ENCODE measurements around the gene ATG7. TPM values are rescaled to one million over a fixed set of nuclear protein-coding genes. Genes with fewer than 3 reads are reported as not detected.

The ATG7 gene
- polyA plus RNA-seq, 2 of the 4 experiments (the other 2 are of a cell fraction): 27.2 to 41.2 TPM

DNA sequence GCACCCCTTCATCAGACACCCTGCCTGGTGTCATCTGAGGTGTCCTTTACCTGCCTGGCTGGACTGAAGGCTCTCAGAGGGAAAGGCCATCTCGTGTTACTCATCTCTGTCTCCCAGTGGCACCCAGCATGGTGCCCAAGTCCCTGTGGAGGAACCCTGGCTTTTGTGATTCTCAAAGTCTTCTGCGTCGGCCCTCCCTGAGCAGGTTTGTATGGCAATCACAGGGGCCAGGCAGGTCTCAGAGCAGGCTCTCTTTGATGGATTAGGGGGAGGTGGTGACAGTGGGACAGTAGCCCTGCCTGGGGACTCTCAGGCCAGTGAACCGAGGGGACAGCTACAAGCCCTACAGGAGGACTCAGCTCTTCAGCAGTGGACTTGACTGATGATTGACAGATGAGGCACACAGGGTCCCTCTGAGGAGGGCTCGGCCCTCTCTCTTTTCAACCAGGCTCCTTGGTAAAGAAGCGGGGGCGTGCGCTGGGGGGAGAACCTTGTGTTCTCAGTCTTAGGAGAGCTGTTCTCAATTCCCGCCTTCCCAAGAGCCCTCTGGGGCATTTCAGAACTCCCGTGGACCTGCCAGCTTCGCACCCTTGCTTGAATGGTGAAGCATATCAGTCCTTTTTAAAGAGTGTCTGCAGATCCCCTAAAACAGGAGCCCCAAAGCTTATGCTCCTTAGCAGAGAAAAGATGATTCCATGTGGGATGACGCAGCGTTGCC, 263.2 kb downstream of the ATG7 start:
- TF ChIP-seq TFCP2L1 (CRISPR knock-in tag; IDR thresholded peaks at IDR 0.05) (no peak), FOXS1 (CRISPR knock-in tag; IDR thresholded peaks at IDR 0.05) (no peak), NPAS2 (CRISPR knock-in tag; IDR thresholded peaks at IDR 0.05; ENCODE audit: borderline replicate concordance) (no peak), FOSL2 (IDR thresholded peaks at IDR 0.05) (no peak), FOSL2 (CRISPR knock-in tag; IDR thresholded peaks at IDR 0.05) (no peak), BHLHE40 (IDR thresholded peaks at IDR 0.05; ENCODE audit: low read depth, low read length) (no peak), POLR2A (IDR thresholded peaks at IDR 0.05; ENCODE audit: low read length) (no peak), RFX5 (IDR thresholded peaks at IDR 0.05) (no peak)
- FAIRE-seq (no peak), ATAC-seq (no peak), DNase-seq (ENCODE audit: low read depth in 1 of 2, low spot score in 1 of 2) (no peak)
- 94% methylated on average over 11 of the region's 13 CpGs for WGBS (ENCODE audit: missing lambda C conversion rate)
- H3K4me1 ChIP-seq: 0 out of 3 replicates have a peak, but pooled peaks cover under 1% of the 10 kb centered on the region
- no peaks in the 10 kb centered on the region for H3K9me3 ChIP-seq
- ChIA-PET CTCF (interaction anchor here (1.4 to 1.5 kb wide), 2 partner anchors 16 to 37 kb away, joined by 3 read pairs; no protein-coding TSS in a partner anchor), POLR2A (no interaction called here)
- H3K4me3 ChIP-seq: no peak overlapping the region
- H3K4me2 ChIP-seq: no peak overlapping the region
- no peak overlapping the region for H3K27ac ChIP-seq

DNA sequence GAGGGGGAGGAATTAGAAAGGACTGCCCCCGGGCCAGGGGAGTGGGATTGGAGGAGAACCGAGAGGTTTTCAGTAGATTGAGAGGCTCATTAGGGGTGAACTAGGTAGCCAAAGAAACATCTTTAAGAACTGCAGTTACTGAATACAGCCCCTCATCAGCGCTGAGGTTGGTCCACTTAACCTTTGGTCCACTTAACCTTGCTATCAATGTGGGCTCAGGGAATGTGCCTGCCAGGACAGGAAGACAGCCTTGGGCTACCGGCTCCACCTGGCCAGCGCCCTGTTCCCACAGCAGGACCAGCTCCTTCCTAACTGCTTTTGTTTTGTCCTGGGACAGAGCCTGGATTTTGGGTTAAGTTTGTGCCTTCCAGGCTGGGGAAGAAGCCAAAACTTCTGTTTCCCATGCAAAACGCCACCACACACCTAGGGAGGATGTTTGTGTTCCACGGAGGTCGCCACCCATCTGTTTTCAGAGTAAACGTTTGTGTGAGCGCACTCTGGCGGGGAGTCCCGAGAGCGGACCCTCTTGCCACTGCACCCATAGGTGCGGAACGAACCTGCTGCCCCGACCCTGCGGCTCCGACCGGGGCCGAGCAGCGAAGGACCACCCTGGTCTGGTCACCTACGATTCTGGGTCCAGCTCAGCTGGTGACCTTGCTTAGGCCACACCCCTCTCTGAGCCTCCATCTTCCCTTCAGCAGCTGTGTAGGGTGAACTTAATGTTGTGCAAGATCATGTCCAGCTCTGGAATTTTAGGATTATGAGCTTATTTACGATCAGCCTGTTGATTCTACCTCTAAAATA, 264.1 kb downstream of the ATG7 start:
- no peak overlapping the region for H3K4me2 ChIP-seq
- H3K4me3 ChIP-seq: no peak overlapping the region
- no peak for ATAC-seq
- ChIA-PET POLR2A (no interaction called here), CTCF (interaction anchor here (0.6 to 1.5 kb wide), 2 partner anchors 17 to 255 kb away, joined by 3 read pairs; no protein-coding TSS in a partner anchor)
- 89% methylated on average over 23 of the region's 23 CpGs for WGBS (ENCODE audit: missing lambda C conversion rate)
- no peaks in the 10 kb centered on the region for H3K9me3 ChIP-seq
- no peaks in the 10 kb centered on the region for H3K4me1 ChIP-seq
- no peak overlapping the region for H3K27ac ChIP-seq
- no peak for DNase-seq (ENCODE audit: low read depth in 1 of 2, low spot score in 1 of 2)
- no peak for FAIRE-seq
- TF ChIP-seq SMC3 (IDR thresholded peaks at IDR 0.05) (no peak), ZC3H11A (IDR thresholded peaks at IDR 0.05) (no peak), NR3C1 (IDR thresholded peaks at IDR 0.05) (no peak), HOXB5 (CRISPR knock-in tag; IDR thresholded peaks at IDR 0.05) (no peak), POLR2AphosphoS2 (conservative IDR thresholded peaks at IDR 0.05; ENCODE audit: low read length) (no peak), HEYL (CRISPR knock-in tag; IDR thresholded peaks at IDR 0.05) (no peak), ATOH8 (CRISPR knock-in tag; IDR thresholded peaks at IDR 0.05; ENCODE audit: low read depth) (no peak), TFCP2L1 (CRISPR knock-in tag; IDR thresholded peaks at IDR 0.05) (no peak), RARB (CRISPR knock-in tag; IDR thresholded peaks at IDR 0.05) (no peak), PBX3 (IDR thresholded peaks at IDR 0.05) (no peak)
- TF ChIP-seq, protein P1, sequence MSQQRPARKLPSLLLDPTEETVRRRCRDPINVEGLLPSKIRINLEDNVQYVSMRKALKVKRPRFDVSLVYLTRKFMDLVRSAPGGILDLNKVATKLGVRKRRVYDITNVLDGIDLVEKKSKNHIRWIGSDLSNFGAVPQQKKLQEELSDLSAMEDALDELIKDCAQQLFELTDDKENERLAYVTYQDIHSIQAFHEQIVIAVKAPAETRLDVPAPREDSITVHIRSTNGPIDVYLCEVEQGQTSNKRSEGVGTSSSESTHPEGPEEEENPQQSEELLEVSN (IDR thresholded peaks at IDR 0.05; ENCODE audit: borderline replicate concordance, low read depth): no peak
- TF ChIP-seq, protein P2, sequence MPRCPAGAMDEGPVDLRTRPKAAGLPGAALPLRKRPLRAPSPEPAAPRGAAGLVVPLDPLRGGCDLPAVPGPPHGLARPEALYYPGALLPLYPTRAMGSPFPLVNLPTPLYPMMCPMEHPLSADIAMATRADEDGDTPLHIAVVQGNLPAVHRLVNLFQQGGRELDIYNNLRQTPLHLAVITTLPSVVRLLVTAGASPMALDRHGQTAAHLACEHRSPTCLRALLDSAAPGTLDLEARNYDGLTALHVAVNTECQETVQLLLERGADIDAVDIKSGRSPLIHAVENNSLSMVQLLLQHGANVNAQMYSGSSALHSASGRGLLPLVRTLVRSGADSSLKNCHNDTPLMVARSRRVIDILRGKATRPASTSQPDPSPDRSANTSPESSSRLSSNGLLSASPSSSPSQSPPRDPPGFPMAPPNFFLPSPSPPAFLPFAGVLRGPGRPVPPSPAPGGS (IDR thresholded peaks at IDR 0.05): no peak

All from A549 (cell line).